ENCODE measurements around the gene CLTCL1.

DNA sequence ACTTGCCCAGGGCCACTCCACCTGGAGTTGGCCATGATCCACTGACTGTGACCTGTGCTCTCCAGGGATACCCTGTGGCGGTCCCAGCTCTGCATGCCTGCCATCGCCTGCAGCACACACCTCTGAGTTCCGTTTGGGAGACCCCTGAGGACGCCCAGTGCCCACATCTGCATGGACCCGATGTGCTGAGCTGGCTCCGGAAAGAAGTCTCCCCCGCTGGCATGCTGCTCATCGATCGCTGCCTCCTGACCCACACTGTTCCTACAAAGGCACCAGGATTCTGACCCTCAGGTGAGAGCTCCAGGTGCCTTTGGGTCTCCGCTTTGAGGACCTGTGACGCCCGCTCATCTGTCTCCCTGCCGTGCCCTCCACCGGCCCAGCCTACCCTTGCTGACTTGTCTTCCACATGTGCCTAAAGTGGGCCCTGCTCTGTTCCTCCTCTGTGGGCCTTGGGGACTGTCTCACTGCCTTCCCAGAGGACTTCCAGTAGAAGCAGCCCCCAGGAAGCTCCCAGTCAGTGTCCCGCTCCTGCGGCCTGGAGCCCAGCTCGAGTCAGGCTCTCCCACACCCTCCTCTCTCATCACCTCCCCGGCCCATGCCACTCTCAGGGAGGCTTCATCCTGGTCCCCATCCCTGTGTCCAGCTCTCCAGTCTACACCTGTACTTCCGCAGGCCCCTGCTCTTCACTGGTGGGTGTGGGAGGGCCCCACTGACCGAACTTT, 107.1 kb downstream of the CLTCL1 start:
- TF ChIP-seq, protein P1, sequence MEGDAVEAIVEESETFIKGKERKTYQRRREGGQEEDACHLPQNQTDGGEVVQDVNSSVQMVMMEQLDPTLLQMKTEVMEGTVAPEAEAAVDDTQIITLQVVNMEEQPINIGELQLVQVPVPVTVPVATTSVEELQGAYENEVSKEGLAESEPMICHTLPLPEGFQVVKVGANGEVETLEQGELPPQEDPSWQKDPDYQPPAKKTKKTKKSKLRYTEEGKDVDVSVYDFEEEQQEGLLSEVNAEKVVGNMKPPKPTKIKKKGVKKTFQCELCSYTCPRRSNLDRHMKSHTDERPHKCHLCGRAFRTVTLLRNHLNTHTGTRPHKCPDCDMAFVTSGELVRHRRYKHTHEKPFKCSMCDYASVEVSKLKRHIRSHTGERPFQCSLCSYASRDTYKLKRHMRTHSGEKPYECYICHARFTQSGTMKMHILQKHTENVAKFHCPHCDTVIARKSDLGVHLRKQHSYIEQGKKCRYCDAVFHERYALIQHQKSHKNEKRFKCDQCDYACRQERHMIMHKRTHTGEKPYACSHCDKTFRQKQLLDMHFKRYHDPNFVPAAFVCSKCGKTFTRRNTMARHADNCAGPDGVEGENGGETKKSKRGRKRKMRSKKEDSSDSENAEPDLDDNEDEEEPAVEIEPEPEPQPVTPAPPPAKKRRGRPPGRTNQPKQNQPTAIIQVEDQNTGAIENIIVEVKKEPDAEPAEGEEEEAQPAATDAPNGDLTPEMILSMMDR (IDR thresholded peaks at IDR 0.05): no peak
- TF ChIP-seq POLR2A (IDR thresholded peaks at IDR 0.05): no peak
